Stomach (tissue), 4 donors: Measurements from ENCODE around the gene CC2D2B.

Source experiments
- CTCF ChIP-seq, 7 experiments: fragments of 450-650 bp in 4 of 7; fragments of 200-600 bp in 3 of 7; sonication (generic) in 3 of 7; IDR thresholded peaks; one replicate each; pipeline ENCODE4 v1.5.1; 2016 to 2019; ENCODE audit warnings: antibody characterized with exemption in 7 of 7, control low read depth in 2 of 7, mild to moderate bottlenecking in 1 of 7
- EP300 ChIP-seq: sonication (generic); formaldehyde crosslinking; IDR thresholded peaks from one replicate; pipeline ENCODE4 v1.6.1; 2017; ENCODE audit warnings: antibody characterized with exemption
- POLR2A ChIP-seq, 4 donors: fragments of 450-650 bp; IDR thresholded peaks; one replicate each; pipeline ENCODE4 v1.6.1; 2016; ENCODE audit warnings: antibody characterized with exemption in 4 of 4, control low read depth in 2 of 4, mild to moderate bottlenecking in 1 of 4, moderate library complexity in 1 of 4

DNA sequence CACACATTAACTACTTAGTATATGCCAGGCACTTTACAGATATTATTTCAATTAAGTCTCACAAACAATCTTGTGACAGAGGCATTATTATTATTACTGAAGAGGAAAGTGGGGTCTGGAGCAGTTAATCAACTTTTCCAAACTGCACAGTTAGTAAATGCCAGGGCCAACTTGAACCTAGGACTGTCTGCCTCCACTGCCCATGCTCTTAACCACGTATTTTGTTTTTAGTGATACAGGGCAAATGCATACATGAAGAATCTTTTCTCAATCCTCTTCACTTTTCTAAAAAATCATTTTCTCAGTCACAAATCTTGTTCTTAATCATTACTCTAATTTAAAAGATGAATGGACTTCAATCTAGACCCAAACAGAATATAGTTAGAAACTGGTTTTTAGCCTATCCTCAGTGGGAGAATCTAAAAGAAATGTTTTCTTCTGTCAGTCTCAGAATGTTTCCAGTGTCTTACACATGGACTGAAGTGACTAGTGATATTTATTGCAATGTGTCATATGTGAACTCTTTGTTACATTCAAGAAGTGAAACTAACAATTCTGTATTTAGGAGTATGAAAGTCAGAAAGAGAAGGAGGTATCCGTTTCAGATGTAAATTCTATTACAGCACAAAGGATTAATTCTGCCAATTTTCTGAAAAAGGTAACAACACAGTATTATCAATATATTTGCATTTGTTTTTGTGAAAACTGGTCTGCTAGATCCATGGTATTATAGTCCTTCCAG lies 80.1 kb downstream of the CC2D2B start:
- TF ChIP-seq EP300 (no peak), CTCF (IDR thresholded peaks at IDR 0.05) (no peak), POLR2A (IDR thresholded peaks at IDR 0.05) (no peak)
